K562 (cell line): ENCODE measurements around the gene MOAP1.

Experiments
- CREB1 ChIP-seq, 2 experiments: sonication (generic) in 1 of 2; formaldehyde crosslinking in 1 of 2; IDR thresholded peaks; 2 replicates each; pipeline versions ENCODE4 v1.6.1 to v1.8.0; 2012 to 2022; ENCODE audit warnings: inconsistent platforms in 1 of 2, mild to moderate bottlenecking in 1 of 2, missing genetic modification reagents in 1 of 2, moderate library complexity in 1 of 2
- KAT8 ChIP-seq: fragments of 450-650 bp; IDR thresholded peaks from 2 replicates; pipeline ENCODE4 v1.6.1; 2016; ENCODE audit warnings: low read depth, mild to moderate bottlenecking
- NFYB ChIP-seq: IDR thresholded peaks from 2 replicates; pipeline ENCODE4 v1.6.1; 2011; ENCODE audit warnings: mild to moderate bottlenecking, moderate library complexity; ENCODE audit not compliant: insufficient read length; ENCODE audit errors: extremely low read depth
- POLR2AphosphoS5 ChIP-seq: IDR thresholded peaks from 2 replicates; pipeline ENCODE4 v1.6.1; 2011; ENCODE audit warnings: mild to moderate bottlenecking, low read depth, low read length, moderate library complexity; ENCODE audit not compliant: control insufficient read depth, insufficient read depth
- SIRT6 ChIP-seq: IDR thresholded peaks from one replicate; pipeline ENCODE4 v1.6.1; 2012; ENCODE audit warnings: low read depth, mild to moderate bottlenecking, control low read depth, inconsistent platforms, low read length, moderate library complexity
- SMAD1 ChIP-seq: fragments of 150-350 bp; IDR thresholded peaks from 2 replicates; pipeline ENCODE4 v1.6.1; 2014; ENCODE audit warnings: low read length, low read depth; ENCODE audit not compliant: partially characterized antibody
- YBX1 ChIP-seq: fragments of 450-650 bp; IDR thresholded peaks from 2 replicates; pipeline ENCODE4 v1.7.1; 2016; ENCODE audit warnings: mild to moderate bottlenecking
- TF ChIP-seq, protein P1 (sequence below): fragments of 150-350 bp; IDR thresholded peaks from 2 replicates; pipeline ENCODE4 v1.6.1; 2014; ENCODE audit warnings: low read depth, mild to moderate bottlenecking, low read length, borderline replicate concordance
- TF ChIP-seq, protein P2 (sequence below), 2 experiments: fragments of 450-650 bp in 1 of 2; IDR thresholded peaks; 2 replicates each; pipeline ENCODE4 v1.6.1; 2011 to 2017; ENCODE audit warnings: low read depth in 2 of 2, antibody characterized with exemption in 1 of 2, borderline replicate concordance in 1 of 2, low read length in 1 of 2, mild to moderate bottlenecking in 1 of 2, mixed read lengths in 1 of 2; ENCODE audit not compliant: control insufficient read depth in 1 of 2

DNA sequence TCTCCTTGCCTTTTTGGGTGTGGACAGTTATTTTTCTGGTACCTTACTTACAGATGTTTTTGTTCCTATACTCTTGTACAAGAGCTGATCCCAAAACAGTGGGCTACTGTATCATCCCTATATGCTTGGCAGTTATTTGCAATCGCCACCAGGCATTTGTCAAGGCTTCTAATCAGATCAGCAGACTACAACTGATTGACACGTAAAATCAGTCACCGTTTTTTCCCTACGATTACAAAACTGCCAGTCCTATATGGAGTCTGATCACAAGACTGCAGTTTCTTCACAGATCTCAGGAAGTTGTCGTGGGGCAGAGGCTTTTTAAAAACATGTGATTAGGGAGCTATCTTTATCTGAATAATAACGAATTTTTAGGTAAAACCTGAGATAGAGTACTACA lies 1.8 kb upstream of the MOAP1 start:
- TF ChIP-seq SIRT6 (no peak), YBX1 (no peak), POLR2AphosphoS5 (no peak), NFYB (no peak), SMAD1 (no peak), KAT8 (no peak), CREB1 (IDR thresholded peaks at IDR 0.05) (no peak), CREB1 (CRISPR knock-in tag; IDR thresholded peaks at IDR 0.05) (no peak)
- TF ChIP-seq, protein P1, sequence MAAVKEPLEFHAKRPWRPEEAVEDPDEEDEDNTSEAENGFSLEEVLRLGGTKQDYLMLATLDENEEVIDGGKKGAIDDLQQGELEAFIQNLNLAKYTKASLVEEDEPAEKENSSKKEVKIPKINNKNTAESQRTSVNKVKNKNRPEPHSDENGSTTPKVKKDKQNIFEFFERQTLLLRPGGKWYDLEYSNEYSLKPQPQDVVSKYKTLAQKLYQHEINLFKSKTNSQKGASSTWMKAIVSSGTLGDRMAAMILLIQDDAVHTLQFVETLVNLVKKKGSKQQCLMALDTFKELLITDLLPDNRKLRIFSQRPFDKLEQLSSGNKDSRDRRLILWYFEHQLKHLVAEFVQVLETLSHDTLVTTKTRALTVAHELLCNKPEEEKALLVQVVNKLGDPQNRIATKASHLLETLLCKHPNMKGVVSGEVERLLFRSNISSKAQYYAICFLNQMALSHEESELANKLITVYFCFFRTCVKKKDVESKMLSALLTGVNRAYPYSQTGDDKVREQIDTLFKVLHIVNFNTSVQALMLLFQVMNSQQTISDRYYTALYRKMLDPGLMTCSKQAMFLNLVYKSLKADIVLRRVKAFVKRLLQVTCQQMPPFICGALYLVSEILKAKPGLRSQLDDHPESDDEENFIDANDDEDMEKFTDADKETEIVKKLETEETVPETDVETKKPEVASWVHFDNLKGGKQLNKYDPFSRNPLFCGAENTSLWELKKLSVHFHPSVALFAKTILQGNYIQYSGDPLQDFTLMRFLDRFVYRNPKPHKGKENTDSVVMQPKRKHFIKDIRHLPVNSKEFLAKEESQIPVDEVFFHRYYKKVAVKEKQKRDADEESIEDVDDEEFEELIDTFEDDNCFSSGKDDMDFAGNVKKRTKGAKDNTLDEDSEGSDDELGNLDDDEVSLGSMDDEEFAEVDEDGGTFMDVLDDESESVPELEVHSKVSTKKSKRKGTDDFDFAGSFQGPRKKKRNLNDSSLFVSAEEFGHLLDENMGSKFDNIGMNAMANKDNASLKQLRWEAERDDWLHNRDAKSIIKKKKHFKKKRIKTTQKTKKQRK: no peak
- TF ChIP-seq, protein P2, sequence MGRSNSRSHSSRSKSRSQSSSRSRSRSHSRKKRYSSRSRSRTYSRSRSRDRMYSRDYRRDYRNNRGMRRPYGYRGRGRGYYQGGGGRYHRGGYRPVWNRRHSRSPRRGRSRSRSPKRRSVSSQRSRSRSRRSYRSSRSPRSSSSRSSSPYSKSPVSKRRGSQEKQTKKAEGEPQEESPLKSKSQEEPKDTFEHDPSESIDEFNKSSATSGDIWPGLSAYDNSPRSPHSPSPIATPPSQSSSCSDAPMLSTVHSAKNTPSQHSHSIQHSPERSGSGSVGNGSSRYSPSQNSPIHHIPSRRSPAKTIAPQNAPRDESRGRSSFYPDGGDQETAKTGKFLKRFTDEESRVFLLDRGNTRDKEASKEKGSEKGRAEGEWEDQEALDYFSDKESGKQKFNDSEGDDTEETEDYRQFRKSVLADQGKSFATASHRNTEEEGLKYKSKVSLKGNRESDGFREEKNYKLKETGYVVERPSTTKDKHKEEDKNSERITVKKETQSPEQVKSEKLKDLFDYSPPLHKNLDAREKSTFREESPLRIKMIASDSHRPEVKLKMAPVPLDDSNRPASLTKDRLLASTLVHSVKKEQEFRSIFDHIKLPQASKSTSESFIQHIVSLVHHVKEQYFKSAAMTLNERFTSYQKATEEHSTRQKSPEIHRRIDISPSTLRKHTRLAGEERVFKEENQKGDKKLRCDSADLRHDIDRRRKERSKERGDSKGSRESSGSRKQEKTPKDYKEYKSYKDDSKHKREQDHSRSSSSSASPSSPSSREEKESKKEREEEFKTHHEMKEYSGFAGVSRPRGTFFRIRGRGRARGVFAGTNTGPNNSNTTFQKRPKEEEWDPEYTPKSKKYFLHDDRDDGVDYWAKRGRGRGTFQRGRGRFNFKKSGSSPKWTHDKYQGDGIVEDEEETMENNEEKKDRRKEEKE (IDR thresholded peaks at IDR 0.05; ENCODE audit: borderline replicate concordance in 1 of 2, control insufficient read depth in 1 of 2, low read depth in 2 of 2, low read length in 1 of 2): no peak
